Measurements from ENCODE around the gene SCOC.

Gene SCOC

DNA sequence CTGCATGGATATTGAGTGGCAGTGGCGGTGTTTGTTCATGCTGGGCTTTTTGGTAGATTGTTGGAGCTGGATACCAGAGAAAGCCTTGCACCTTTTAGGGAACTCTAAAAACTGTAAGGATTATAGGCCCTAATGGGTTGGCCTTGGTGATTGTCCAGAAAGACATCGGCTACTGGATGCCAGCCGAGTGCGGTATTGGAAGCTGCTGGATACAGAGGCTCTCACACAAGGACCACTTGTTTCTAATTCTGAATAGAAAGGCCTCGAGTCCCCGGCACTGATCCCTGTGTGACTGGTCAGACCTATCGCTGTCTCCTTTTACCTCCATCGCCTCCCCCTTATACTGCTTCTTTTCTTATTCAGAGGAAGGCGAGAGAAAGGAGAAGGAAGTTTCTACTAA, 27.3 kb upstream of the SCOC start:
- H3K4me3 ChIP-seq (ENCODE audit: low read length) = no peak overlapping the region
- no peak for DNase-seq (ENCODE audit: low read depth)
- TF ChIP-seq, protein P1, sequence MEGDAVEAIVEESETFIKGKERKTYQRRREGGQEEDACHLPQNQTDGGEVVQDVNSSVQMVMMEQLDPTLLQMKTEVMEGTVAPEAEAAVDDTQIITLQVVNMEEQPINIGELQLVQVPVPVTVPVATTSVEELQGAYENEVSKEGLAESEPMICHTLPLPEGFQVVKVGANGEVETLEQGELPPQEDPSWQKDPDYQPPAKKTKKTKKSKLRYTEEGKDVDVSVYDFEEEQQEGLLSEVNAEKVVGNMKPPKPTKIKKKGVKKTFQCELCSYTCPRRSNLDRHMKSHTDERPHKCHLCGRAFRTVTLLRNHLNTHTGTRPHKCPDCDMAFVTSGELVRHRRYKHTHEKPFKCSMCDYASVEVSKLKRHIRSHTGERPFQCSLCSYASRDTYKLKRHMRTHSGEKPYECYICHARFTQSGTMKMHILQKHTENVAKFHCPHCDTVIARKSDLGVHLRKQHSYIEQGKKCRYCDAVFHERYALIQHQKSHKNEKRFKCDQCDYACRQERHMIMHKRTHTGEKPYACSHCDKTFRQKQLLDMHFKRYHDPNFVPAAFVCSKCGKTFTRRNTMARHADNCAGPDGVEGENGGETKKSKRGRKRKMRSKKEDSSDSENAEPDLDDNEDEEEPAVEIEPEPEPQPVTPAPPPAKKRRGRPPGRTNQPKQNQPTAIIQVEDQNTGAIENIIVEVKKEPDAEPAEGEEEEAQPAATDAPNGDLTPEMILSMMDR (IDR thresholded peaks at IDR 0.05; ENCODE audit: insufficient read depth, low read depth, low read length, missing control alignments) = no peak

DNA sequence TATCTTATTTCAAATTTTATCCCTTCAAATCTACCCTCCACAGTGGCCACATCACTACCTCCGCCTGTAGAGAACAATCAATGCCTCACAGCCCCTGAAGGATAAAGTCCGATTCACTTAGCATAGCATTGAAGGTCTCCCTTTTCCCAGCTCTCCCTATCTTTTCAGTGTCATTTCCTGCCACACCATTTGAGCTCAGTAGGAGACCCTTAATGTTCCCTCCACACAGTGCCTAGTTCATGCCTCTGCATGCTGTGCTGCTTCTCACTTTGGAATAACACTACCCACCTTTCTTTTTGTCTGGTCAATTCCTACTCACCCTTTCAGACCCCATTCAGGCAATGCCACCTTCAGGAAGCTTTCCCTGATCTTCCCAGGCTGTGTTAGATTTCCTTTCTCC, 23.6 kb upstream of the SCOC start:
- DNase-seq (ENCODE audit: low read depth) = no peak
- no peak overlapping the region for H3K4me3 ChIP-seq (ENCODE audit: low read length)

DNA sequence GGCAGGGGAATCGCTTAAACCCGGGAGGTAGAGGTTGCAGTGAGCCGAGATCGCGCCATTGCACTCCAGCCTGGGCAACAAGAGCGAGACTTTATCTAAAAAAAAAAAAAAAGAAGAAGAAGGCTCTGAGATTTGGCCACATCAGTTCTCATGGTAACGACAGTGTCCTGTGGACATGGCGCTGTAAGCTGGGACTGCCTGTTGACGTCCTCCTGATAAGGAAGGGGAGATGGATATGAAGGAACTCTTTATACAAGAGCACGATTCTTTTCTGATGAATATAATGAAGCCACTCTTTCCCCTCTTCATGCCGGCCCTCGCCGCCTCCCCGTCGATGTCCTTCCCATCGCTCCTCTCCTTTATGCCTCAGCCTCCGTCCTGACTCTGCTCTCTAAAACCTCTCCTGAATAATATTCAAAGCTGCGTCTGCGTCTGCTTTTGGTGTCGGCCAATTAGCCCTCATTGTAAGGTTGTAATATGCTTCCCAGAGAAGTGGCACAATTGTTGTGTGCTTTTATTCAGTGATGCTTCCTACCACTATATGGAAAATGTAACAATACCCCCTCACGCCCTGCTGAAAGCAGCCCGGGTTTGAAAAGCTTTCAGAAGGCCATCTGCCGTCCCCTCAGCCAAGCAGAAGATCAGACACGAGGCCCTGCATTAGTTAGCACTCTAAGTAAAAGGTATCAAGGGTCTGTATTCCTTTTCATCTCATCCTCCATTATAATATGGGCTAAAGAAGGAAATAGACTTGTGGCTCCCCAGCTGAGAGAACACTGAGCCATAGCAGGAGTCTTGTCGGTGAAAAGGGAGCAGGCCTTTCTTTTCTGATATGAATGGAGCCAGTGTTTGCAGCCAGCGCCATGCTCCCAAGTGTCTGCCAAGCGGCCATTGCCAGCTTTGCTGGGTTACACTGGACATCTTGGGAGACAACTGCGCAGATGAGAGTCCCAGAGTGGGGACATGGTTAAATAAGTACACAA, 22.1 kb upstream of the SCOC start:
- H3K4me3 ChIP-seq (ENCODE audit: low read length) = no peak overlapping the region
- TF ChIP-seq, protein P1 (IDR thresholded peaks at IDR 0.05; ENCODE audit: insufficient read depth, low read depth, low read length, missing control alignments) = no peak
- DNase-seq (ENCODE audit: low read depth) = no peak

More for the DNA sequence above, 23.6 kb upstream of the SCOC start:
- TF ChIP-seq, protein P1 (IDR thresholded peaks at IDR 0.05; ENCODE audit: insufficient read depth, low read depth, low read length, missing control alignments) = no peak

DNA sequence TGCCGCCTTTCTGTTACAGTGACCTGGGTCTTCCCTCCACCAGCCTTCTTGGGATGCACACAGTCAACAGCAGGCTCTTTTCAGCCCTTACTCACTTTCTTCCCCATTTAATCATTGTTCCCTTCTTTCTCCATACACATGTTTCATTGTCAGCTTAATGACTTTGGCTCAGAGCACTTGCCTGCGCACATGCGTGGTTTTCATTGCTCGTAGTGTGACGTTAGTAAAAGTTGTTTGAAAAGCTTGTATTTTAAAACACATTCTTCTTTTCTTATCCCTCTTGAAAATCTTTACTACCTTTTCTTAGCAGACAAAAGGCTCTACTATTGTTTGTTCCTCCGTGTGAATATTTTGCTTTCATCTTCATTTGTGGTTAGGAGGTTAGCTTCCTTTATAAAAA, 19.7 kb upstream of the SCOC start:
- no peak for DNase-seq (ENCODE audit: low read depth)
- TF ChIP-seq, protein P1 (IDR thresholded peaks at IDR 0.05; ENCODE audit: insufficient read depth, low read depth, low read length, missing control alignments) = no peak
- H3K4me3 ChIP-seq (ENCODE audit: low read length) = no peak overlapping the region

DNA sequence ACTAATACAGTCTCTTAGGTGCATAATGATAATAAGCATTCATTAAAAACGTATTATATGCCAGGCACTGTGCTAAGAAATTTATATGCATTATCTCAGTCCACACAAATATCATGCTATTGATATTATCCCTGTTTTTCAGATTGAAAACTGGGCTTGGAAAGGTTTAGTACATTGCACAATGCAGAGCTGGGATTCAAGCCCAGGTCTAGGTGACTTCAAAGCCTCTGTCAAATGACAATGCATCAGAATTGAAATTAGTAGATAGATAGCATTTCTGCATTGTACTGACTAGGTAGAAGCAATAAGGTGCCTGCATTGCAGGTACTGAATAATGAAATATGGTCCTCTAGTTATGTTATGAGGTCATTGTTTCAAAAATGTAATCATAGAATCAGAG, 18.2 kb upstream of the SCOC start:
- H3K4me3 ChIP-seq (ENCODE audit: low read length) = no peak overlapping the region
- DNase-seq (ENCODE audit: low read depth) = no peak
- TF ChIP-seq, protein P1 (IDR thresholded peaks at IDR 0.05; ENCODE audit: insufficient read depth, low read depth, low read length, missing control alignments) = no peak

DNA sequence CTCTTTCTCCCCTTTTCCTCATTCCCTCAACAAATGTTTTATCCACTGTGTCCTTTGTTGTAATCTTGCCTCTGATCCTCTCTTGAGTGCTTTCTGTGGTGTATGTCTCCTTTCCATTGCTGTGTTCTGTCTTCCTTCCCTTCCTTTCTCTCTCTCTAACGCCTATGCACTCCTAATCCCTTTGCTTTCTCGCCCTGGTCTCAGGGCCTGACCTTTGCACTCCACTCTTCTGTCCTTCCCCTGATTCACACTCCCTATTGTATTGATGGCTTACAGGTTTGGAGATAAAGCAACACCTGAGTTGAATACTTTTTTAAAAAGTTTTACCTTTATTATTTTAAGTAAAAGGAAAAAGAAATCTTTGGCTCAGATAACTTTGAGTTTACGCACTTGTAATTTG, 15.6 kb upstream of the SCOC start:
- DNase-seq (ENCODE audit: low read depth) = no peak
- TF ChIP-seq, protein P1 (IDR thresholded peaks at IDR 0.05; ENCODE audit: insufficient read depth, low read depth, low read length, missing control alignments) = no peak
- H3K4me3 ChIP-seq (ENCODE audit: low read length) = no peak overlapping the region
